ENCODE measurements around the gene CDH13. TPM values are rescaled to one million over a fixed set of nuclear protein-coding genes. Genes with fewer than 3 reads are reported as not detected.

Gene CDH13
- total RNA-seq, 1 donor from 2014 or later, result 81.1 TPM

DNA sequence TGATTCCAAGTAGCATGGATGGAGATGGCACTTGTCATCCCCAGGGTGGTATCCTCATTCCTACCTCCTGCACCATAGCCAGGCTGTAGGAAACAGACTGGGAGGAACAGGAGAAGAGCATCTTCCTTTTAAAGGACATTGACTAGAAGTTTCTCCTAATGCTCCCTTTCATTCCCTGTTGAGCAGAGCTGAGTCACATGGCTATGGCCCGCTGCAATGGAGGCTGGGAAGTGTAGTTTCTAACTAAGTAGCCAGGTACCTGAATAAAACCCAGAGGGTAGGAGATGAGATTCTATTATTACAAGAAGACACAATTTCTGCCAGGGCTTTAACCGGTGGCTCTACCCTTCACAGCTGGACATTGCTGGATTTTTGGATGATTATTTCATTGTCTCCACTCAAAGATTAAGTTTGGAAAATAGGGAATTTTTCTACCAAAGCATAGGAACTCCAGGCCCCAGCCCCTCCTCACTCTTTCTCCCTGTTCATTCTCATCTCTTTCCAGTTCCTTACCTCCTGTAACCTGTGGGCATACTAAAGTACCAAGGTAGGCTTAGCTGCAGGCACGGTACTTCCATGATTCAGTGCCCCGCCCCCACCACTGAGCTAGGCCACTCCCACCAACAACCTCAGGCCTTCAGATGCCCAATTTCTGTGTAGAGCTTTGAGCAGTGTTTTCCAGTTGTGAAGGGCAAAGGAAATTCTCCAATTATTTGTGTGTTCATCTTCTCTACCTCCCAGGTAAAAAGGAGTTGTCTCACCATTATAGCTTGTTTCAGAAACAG lies 378.3 kb downstream of the CDH13 start:
- peaks cover 4% of the 10 kb centered on the region for H3K4me1 Mint-ChIP-seq (ENCODE audit: low read depth, unreplicated experiment)
- no peaks in the 10 kb centered on the region for H3K27me3 Mint-ChIP-seq (ENCODE audit: unreplicated experiment)
- peaks cover 2% of the 10 kb centered on the region for H3K9me3 Mint-ChIP-seq (ENCODE audit: unreplicated experiment)
- no peaks in the 10 kb centered on the region for H3K36me3 Mint-ChIP-seq (ENCODE audit: unreplicated experiment)
- no peak for DNase-seq
- TF ChIP-seq, protein P1, sequence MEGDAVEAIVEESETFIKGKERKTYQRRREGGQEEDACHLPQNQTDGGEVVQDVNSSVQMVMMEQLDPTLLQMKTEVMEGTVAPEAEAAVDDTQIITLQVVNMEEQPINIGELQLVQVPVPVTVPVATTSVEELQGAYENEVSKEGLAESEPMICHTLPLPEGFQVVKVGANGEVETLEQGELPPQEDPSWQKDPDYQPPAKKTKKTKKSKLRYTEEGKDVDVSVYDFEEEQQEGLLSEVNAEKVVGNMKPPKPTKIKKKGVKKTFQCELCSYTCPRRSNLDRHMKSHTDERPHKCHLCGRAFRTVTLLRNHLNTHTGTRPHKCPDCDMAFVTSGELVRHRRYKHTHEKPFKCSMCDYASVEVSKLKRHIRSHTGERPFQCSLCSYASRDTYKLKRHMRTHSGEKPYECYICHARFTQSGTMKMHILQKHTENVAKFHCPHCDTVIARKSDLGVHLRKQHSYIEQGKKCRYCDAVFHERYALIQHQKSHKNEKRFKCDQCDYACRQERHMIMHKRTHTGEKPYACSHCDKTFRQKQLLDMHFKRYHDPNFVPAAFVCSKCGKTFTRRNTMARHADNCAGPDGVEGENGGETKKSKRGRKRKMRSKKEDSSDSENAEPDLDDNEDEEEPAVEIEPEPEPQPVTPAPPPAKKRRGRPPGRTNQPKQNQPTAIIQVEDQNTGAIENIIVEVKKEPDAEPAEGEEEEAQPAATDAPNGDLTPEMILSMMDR (IDR thresholded peaks at IDR 0.05; ENCODE audit: partially characterized antibody, unreplicated experiment), result no peak
- H3K4me3 Mint-ChIP-seq (ENCODE audit: unreplicated experiment), result no peak overlapping the region
- no peak overlapping the region for H3K27ac Mint-ChIP-seq (ENCODE audit: unreplicated experiment)

DNA sequence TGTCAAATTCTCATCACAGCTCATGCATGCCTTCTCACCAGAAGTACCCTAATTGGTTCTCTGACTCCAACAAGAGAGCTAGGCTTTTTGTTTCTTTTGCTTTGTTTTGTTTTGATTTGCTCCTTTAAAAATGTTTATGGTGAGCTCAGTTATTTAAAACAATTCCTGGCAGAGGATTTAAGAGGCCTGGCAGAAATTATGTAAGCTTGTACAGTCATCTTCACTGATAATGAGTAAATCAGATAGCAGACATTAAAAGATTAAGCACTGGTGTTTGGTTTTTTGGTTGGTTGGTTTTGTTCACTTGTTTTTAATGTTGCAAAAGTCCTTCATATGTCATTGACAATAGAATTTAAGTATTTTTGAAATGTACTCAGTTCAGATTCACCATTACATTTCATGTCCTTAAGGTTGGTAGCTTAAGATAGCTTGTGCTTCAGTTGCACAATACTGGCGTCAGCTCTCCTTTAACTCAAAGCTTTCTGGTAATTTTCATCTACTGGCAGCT lies 378.9 kb downstream of the CDH13 start:
- H3K9me3 Mint-ChIP-seq (ENCODE audit: unreplicated experiment), result peaks cover 2% of the 10 kb centered on the region
- TF ChIP-seq, protein P1 (IDR thresholded peaks at IDR 0.05; ENCODE audit: partially characterized antibody, unreplicated experiment), result no peak
- H3K27me3 Mint-ChIP-seq (ENCODE audit: unreplicated experiment), result no peaks in the 10 kb centered on the region
- H3K4me1 Mint-ChIP-seq (ENCODE audit: low read depth, unreplicated experiment), result peaks cover 4% of the 10 kb centered on the region
- H3K36me3 Mint-ChIP-seq (ENCODE audit: unreplicated experiment), result no peaks in the 10 kb centered on the region
- H3K4me3 Mint-ChIP-seq (ENCODE audit: unreplicated experiment), result no peak overlapping the region
- no peak for DNase-seq
- H3K27ac Mint-ChIP-seq (ENCODE audit: unreplicated experiment), result no peak overlapping the region

DNA sequence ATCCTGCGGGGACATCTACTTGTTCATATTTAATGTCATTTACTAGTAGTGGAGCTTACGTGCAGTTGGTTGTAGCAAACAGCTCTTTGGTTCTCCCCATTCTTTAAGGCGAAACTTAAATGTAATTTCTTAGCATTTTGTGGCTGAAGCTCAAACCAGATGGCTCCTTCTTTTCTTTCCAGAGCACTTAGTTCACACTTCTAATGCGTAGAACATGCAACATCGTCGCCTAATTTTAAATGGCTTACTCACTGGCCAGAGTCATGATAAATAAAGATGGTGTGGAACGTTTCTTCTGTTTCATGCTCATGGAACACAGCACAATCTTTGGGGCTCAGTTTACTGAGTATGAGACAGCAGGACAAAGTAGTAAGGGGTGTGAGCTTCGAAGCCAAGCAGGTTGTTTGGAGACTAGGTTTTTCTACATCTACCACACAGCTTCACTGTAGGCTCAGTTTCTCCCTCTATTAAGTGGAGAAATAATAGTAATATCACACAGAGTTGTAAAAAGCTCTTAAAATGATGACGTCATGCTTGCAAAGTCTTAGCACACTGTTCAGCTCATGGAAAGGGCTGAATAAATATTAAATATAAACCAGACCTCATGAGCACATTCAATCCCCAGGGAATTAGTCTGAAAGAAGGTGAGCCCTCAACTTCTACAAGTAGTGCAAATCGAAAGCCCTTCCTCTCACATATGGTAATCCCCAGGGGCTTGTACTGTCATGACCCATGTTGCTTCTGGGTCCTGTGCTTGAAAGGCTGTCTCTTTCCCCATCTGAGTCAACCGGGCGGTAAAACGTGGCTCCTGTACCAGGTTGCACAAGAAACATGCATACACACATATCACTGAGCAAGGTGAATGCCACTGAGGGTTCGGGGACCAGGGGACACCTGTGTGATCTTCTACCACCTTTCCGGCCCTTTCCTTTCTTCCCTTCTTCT lies 384.3 kb downstream of the CDH13 start:
- DNase-seq, result no peak
- Mint-ChIP-seq H3K27ac (ENCODE audit: unreplicated experiment) (no peak overlapping the region), H3K4me3 (ENCODE audit: unreplicated experiment) (no peak overlapping the region), H3K9me3 (ENCODE audit: unreplicated experiment) (peaks cover 2% of the 10 kb centered on the region), H3K36me3 (ENCODE audit: unreplicated experiment) (no peaks in the 10 kb centered on the region), H3K27me3 (ENCODE audit: unreplicated experiment) (no peaks in the 10 kb centered on the region), H3K4me1 (ENCODE audit: low read depth, unreplicated experiment) (peaks cover 16% of the 10 kb centered on the region)
- TF ChIP-seq, protein P1 (IDR thresholded peaks at IDR 0.05; ENCODE audit: partially characterized antibody, unreplicated experiment), result no peak

DNA sequence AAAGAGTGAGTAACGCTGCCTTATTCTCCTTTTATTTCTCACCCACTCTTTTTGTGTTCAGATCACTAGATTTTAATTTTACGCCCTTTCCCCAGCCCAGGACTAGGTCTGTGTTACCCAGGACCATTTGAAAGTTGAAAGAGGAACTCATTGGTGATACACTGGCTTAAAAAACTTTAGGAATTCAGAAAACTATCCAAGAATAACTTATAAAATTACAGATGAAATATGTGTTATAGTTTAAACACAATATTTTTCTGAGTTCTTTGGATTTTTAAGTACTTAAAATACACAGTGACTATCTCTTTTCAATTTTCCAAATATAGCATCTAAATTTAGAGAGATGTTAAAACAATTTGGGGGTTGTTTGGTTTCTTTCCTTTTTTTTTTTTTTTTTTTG lies 385.2 kb downstream of the CDH13 start:
- H3K27ac Mint-ChIP-seq (ENCODE audit: unreplicated experiment), result no peak overlapping the region
- TF ChIP-seq, protein P1 (IDR thresholded peaks at IDR 0.05; ENCODE audit: partially characterized antibody, unreplicated experiment), result no peak
- no peaks in the 10 kb centered on the region for H3K27me3 Mint-ChIP-seq (ENCODE audit: unreplicated experiment)
- H3K4me1 Mint-ChIP-seq (ENCODE audit: low read depth, unreplicated experiment), result peaks cover 18% of the 10 kb centered on the region
- no peak for DNase-seq
- no peaks in the 10 kb centered on the region for H3K36me3 Mint-ChIP-seq (ENCODE audit: unreplicated experiment)
- H3K4me3 Mint-ChIP-seq (ENCODE audit: unreplicated experiment), result no peak overlapping the region
- peaks cover 2% of the 10 kb centered on the region for H3K9me3 Mint-ChIP-seq (ENCODE audit: unreplicated experiment)
